ACC112 (cell line): ENCODE measurements around the gene SUB1.
A peak's percentile ranks its signal among the peaks of the same experiment; 100 is the strongest.
"Not testable (repeated sequence)": the region's sequence is repeated elsewhere in the genome, so short reads cannot be mapped to it uniquely, and the experiment has no call there.

Source experiments
- H2AFZ ChIP-seq: fragments of 200-600 bp; sonication (generic); one replicate; pipeline ENCODE4 v1.6.0; 2017; ENCODE audit warnings: antibody characterized with exemption, low read length; ENCODE audit not compliant: unreplicated experiment
- H3K27ac ChIP-seq: fragments of 200-600 bp; sonication (generic); 2 replicates; pipeline ENCODE4 v1.5.1; 2014; ENCODE audit warnings: low read depth, mild to moderate bottlenecking, antibody characterized with exemption, low read length, moderate library complexity
- H3K27me3 ChIP-seq: fragments of 200-600 bp; sonication (generic); 2 replicates; pipeline ENCODE4 v1.6.1; 2014; ENCODE audit warnings: mild to moderate bottlenecking, antibody characterized with exemption, low read length, moderate library complexity, mixed read lengths; ENCODE audit not compliant: insufficient read depth
- H3K36me3 ChIP-seq: fragments of 200-600 bp; sonication (generic); 2 replicates; pipeline ENCODE4 v1.6.1; 2016; ENCODE audit warnings: mild to moderate bottlenecking, antibody characterized with exemption, low read length, moderate library complexity, mixed read lengths; ENCODE audit not compliant: insufficient read depth
- H3K4me1 ChIP-seq: fragments of 200-600 bp; sonication (generic); one replicate; pipeline ENCODE4 v1.6.1; 2016; ENCODE audit warnings: low read length, mixed read lengths; ENCODE audit not compliant: insufficient read depth, unreplicated experiment, control insufficient read depth
- H3K4me3 ChIP-seq: fragments of 200-600 bp; sonication (generic); 2 replicates; pipeline ENCODE4 v1.5.1; 2014; ENCODE audit warnings: mild to moderate bottlenecking, low read depth, low read length
- H3K79me2 ChIP-seq: fragments of 200-600 bp; sonication (generic); one replicate; pipeline ENCODE4 v1.6.0; 2016; ENCODE audit warnings: low read length; ENCODE audit not compliant: control insufficient read depth, unreplicated experiment, insufficient read depth

Gene SUB1

DNA sequence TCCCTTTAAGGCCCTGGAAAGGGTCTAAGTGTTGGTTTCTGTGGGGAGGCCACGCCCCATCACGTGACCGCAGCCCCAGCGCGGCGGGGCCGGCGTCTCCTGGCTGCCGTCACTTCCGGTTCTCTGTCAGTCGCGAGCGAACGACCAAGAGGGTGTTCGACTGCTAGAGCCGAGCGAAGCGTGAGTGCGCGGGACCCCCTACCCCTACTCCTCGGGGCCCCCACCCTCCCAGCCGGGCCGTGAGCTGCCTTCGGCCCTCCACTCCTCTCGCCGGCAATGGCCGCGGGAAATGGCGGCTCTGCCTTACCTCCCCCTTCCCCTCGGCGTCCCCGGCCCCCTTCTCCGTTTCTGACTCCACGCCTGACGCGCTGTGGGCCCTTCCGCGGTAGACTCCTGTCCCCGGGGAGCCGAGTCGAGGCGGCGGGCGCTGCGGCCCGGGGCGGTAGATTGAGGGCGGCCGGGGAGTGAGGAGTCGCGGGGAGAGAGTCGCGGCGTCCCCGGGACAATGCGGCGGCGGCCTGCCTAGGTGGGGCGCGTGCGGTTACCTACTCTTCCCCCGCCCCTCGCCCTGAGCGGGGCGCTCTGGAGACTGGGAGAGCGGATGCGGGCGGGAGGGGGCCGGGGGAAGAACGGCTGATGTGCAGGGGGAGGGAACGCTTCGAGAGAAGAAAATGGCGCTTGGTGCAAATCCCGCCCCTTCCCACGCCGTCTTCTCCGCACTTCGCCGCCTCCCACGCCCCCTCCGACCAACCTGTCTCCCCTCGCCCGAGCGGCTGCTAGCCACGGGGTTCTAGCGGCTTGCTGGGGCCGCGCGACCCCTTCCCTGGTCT lies at the start of gene SUB1:
SUB1 (plus strand) TSS at position 112 of the 830 bp plus-strand sequence. CDS start 2,956 bp downstream, outside the sequence.
- Histone ChIP-seq H2AFZ (peak within 1 kb of the TSS; percentile 10), H3K27ac (peak within 1 kb of the TSS; percentile 88), H3K4me1 (peaks cover 21% of the 10 kb centered on the region), H3K27me3 (no peaks in the 10 kb centered on the region), H3K36me3 (peaks cover 4% of the 10 kb centered on the region; the same call in 1 of the 2 replicates), H3K4me3 (peak within 1 kb of the TSS; percentile 91), H3K79me2 (peaks cover 37% of the 10 kb centered on the region)

DNA sequence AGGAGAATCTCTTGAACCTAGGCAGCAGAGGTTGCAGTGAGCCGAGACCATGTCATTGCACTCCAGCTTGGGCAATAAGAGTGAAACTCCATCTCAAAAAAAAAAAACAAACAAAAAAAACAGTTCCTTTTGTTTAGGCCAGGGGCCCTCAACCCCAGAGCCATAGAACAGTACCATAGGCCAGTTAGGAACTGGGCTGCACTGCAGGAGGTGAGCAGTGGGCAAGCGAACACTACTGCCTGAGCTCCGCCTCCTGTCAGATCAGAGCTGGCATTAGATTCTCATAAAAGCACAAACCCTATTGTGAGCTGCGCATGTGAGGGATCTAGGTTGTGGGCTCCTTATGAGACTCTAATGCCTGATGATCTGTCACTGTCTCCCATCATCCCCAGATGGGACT lies 49.1 kb upstream of the SUB1 start:
- Histone ChIP-seq H2AFZ (no peak overlapping the region), H3K27me3 (no peaks in the 10 kb centered on the region), H3K36me3 (no peaks in the 10 kb centered on the region), H3K4me1 (peaks cover 25% of the 10 kb centered on the region), H3K79me2 (no peaks in the 10 kb centered on the region), H3K4me3 (no peak overlapping the region), H3K27ac (no peak overlapping the region)

DNA sequence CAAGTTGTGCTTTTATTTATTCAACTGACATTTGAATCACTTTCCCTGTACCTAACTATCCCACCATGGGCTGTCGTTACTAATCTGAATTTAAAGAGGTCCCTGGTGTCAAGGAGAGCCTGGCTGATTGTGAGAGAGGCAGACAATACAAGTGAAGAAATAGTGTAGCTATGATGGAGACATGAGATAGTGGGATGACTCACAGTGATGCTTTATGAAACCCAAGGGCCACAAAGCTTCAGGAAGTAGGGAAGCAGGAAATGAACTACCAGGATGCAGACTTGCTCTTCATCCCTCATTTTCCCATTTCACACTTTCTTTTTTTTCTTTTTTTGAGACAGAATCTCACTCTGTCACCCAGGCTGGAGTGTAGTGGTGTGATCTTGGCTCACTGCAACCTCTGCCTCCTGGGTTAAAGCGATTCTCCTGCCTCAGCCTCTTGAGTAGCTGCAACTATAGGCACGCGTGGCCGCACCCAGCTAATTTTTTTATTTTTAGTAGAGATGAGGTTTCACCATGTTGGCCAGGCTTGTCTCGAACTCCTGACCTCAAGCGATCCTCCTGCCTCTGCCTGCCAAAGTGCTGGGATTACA lies 47.8 kb upstream of the SUB1 start:
- not testable (repeated sequence) for H3K79me2 ChIP-seq, H3K4me3 ChIP-seq, H3K27ac ChIP-seq, H2AFZ ChIP-seq, H3K36me3 ChIP-seq, H3K27me3 ChIP-seq
- peaks cover 15% of the 10 kb centered on the region for H3K4me1 ChIP-seq

DNA sequence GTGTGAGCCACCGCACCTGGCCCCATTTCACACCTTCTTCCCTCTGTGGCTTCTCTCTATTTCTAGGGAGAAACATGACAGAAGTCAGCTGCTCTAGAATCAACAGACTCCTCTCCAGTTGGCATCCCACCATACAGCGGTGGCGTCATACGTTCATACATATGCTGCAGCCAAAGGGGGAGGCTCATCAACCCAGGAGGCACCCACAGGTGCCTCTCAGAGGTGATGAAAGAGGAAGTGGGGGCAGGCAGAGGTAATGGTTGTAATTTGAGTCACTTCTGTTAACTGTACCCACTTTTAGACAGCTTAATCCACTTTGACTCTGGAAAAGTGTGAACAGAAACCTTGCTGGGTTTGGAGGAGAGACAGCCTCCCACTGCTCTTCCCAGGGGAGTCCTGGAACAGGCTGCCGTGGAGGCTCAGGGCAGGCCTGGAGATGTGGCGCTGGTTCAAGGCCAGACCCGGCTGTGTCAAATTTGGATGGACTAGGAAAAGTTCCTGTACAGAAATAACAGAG lies 47.3 kb upstream of the SUB1 start:
- Histone ChIP-seq H3K79me2 (no peaks in the 10 kb centered on the region), H3K4me3 (no peak overlapping the region), H3K27ac (no peak overlapping the region), H3K4me1 (peaks cover 15% of the 10 kb centered on the region), H3K36me3 (no peaks in the 10 kb centered on the region), H2AFZ (no peak overlapping the region), H3K27me3 (no peaks in the 10 kb centered on the region)

DNA sequence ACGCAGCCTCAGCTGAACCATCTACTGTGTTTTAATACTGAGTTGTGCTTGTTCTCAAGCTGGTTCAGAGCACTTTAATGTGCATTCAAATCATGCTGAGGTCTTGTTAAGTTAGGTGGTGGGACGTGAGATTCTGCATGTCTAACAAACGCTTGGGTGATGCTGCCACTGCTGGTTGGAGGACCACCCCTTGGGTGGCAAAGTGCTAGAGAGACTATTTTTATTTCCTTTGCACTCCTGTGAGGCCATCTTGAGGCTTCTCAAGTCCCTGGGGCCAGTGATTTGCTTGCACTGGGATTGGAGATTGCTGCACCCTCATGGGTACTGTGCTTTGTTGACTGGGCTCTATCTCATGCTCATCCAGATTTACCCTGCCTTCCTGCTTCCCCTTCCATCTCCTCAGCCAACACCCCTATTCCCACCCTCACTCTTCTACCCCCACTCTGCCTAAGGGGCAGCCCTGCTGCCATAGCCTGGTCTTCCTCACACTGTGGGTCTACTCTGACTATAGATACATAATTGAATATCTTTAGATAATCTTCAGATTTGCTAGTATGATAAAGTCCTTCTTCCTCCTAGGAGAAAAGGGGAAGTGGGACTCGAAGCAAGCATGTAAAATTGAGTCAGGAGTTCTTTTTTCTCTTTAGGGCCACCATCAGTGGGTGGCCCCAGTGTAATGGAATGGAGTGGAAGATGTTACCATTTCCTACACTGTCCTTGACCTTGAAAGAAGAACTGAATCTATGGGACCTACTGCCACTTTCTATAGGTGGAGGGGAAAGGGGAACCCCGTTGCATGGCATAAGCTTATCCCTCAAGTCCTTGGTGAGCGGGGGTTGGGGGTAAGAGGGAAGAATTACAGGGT lies 45.1 kb upstream of the SUB1 start:
- Histone ChIP-seq H3K27ac (no peak overlapping the region), H3K4me1 (peaks cover 9% of the 10 kb centered on the region), H3K36me3 (no peaks in the 10 kb centered on the region), H3K4me3 (no peak overlapping the region), H2AFZ (no peak overlapping the region), H3K27me3 (no peaks in the 10 kb centered on the region; the same call in 1 of the 2 replicates), H3K79me2 (no peaks in the 10 kb centered on the region)

DNA sequence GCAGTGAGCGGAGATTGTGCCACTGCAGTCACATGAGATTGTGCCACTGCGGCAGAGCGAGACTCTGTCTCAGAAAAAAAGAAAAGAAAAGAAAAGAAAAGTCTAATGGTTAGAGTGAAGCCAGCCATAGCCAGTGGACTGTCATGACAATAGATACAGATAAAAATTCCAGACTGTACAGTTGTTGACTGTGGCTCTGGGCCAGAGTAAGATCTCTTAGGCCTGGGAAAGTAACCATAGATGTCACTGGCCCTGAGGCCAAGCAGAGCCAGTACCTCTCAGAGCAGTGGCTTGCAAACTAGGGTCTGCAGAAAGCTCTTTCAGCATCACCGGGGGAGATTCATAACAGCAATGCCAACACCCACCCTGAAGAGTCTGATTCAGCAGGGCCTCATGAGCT lies 44.1 kb upstream of the SUB1 start:
- no peak overlapping the region for H2AFZ ChIP-seq
- H3K4me3 ChIP-seq = no peak overlapping the region
- H3K36me3 ChIP-seq = no peaks in the 10 kb centered on the region
- peaks cover 9% of the 10 kb centered on the region for H3K4me1 ChIP-seq
- H3K27me3 ChIP-seq = no peaks in the 10 kb centered on the region; the same call in 1 of the 2 replicates
- no peaks in the 10 kb centered on the region for H3K79me2 ChIP-seq
- no peak overlapping the region for H3K27ac ChIP-seq

DNA sequence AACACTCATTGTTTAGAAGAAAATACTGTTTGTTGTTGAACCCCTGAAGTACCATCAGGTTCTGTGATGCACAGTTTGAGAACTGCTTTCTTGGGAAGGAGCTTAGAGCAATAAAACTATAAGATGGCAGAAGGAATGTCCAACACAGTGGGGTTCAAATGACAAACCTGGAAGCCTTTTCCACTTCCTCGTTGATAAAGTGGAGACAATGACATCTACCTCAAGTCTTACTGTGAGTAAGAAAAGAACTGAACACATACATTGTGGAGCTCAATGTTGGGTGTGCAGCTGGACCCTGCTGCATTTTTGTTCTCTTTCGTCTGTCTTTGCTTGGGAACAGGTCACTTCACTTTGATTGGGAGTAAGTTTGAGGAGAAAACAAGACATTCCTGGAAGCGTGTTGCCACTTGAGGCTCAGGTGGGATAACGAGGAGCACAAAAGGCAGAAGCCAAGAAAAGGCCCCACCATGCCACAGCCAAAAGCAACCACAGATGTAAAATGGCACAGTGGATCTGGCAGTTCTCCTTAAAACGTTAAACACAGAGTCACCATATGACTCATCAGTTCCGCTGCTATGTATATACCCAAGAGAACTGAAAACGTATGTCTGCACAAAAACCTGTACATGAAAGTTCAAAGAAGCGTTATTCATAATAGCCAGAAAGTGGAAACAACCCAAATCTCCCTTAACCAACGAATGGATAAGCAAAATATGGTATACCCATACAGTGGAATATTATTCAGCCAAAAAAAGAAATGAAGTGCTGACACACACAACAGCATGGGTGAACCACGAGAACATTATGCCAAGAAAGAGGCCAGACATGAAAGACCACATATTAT lies 42.9 kb upstream of the SUB1 start:
- Histone ChIP-seq H3K36me3 (no peaks in the 10 kb centered on the region), H3K79me2 (no peaks in the 10 kb centered on the region), H3K4me3 (no peak overlapping the region), H3K27ac (no peak overlapping the region), H3K27me3 (no peaks in the 10 kb centered on the region; the same call in 1 of the 2 replicates), H2AFZ (no peak overlapping the region), H3K4me1 (peaks cover 4% of the 10 kb centered on the region)

DNA sequence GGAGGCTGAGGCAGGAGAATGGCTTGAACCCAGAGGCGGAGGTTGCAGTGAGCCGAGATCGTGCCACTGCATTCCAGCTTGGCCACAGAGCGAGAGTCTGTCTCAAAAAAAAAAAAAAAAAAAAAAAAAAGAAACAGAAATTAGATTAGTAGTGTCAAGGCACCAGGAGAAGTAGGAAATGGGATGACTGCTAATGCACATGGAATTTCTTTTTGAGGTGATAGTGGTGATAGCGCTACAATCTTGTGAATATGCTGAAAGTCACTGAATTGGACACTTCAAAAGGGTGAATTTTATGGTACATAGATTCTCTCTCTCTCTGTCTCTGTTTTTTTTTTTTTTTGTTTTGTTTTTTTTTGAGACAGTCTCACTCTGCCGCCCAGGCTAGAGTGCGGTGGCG lies 42.1 kb upstream of the SUB1 start:
- Histone ChIP-seq H3K36me3 (no peaks in the 10 kb centered on the region), H3K4me1 (no peaks in the 10 kb centered on the region), H2AFZ (no peak overlapping the region), H3K27me3 (no peaks in the 10 kb centered on the region; the same call in 1 of the 2 replicates), H3K79me2 (no peaks in the 10 kb centered on the region), H3K27ac (no peak overlapping the region), H3K4me3 (no peak overlapping the region)

DNA sequence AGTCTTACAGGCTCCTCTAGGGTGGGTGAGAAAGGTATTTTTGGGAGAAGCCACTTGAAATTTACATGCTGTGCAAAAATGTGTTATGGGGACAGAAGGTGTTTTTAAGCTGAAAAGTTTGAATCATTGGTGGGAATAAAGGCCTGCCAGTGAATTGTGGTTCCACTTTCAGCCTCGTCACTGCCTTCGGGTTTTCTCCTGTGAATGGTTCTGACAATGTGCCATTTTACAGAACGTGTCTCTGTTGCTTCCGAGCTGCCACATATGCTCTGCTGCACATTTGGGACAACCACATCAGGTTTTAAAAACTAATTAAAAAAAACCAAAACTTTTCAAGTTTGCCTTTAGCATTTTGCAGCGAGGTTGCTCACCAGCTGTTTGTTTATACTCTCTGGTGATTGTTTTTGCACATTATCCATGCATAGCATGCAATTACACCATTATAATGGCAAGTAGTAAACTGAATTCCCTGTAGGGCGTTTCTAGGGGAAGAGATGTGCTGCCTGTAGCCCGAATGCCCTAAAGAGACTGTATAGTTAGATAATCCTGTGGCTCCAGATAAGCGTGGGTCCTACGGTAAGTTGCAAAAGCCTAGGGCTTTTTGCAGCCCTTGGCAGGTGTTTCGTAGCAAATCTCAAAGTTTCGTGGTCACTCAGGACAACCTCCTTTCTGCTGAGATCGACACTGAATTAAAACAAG lies 40.1 kb upstream of the SUB1 start:
- H2AFZ ChIP-seq = no peak overlapping the region
- H3K27me3 ChIP-seq = no peaks in the 10 kb centered on the region; the same call in 1 of the 2 replicates
- H3K27ac ChIP-seq = no peak overlapping the region
- no peaks in the 10 kb centered on the region for H3K36me3 ChIP-seq
- no peak overlapping the region for H3K4me3 ChIP-seq
- H3K79me2 ChIP-seq = no peaks in the 10 kb centered on the region
- no peaks in the 10 kb centered on the region for H3K4me1 ChIP-seq
